Measurements from ENCODE around the gene GPX6. TPM values are rescaled to one million over a fixed set of nuclear protein-coding genes. Genes with fewer than 3 reads are reported as not detected.

Gene GPX6
- total RNA-seq, 1 donor from 2014 or later: not detected

- DNase-seq (ENCODE audit: low spot score): no peak
- Mint-ChIP-seq H3K27ac (ENCODE audit: unreplicated experiment) (no peak overlapping the region), H3K4me1 (ENCODE audit: unreplicated experiment) (peaks cover 3% of the 10 kb centered on the region), H3K9me3 (ENCODE audit: unreplicated experiment) (peaks cover 4% of the 10 kb centered on the region), H3K4me3 (ENCODE audit: unreplicated experiment) (peak overlapping the region; percentile 39), H3K27me3 (ENCODE audit: unreplicated experiment) (peaks cover 2% of the 10 kb centered on the region), H3K36me3 (ENCODE audit: low read depth, unreplicated experiment) (no peaks in the 10 kb centered on the region)
- TF ChIP-seq CTCF (IDR thresholded peaks at IDR 0.05; ENCODE audit: unreplicated experiment): no peak
Measured at GRCh38 chr6:28468056-28468455, 47.5 kb downstream of the GPX6 start.

- TF ChIP-seq CTCF (IDR thresholded peaks at IDR 0.05; ENCODE audit: unreplicated experiment): no peak
- peaks cover 2% of the 10 kb centered on the region for H3K27me3 Mint-ChIP-seq (ENCODE audit: unreplicated experiment)
- no peak overlapping the region for H3K27ac Mint-ChIP-seq (ENCODE audit: unreplicated experiment)
- H3K9me3 Mint-ChIP-seq (ENCODE audit: unreplicated experiment): no peaks in the 10 kb centered on the region
- no peak for DNase-seq (ENCODE audit: low spot score)
- no peak overlapping the region for H3K4me3 Mint-ChIP-seq (ENCODE audit: unreplicated experiment)
- H3K4me1 Mint-ChIP-seq (ENCODE audit: unreplicated experiment): no peaks in the 10 kb centered on the region
- no peaks in the 10 kb centered on the region for H3K36me3 Mint-ChIP-seq (ENCODE audit: low read depth, unreplicated experiment)
Measured at GRCh38 chr6:28462401-28462800, 53.2 kb downstream of the GPX6 start.

GRCh38 chr6:28458568-28458967 lies 57.0 kb downstream of the GPX6 start:
- H3K36me3 Mint-ChIP-seq (ENCODE audit: low read depth, unreplicated experiment): no peaks in the 10 kb centered on the region
- H3K27ac Mint-ChIP-seq (ENCODE audit: unreplicated experiment): no peak overlapping the region
- no peaks in the 10 kb centered on the region for H3K4me1 Mint-ChIP-seq (ENCODE audit: unreplicated experiment)
- H3K4me3 Mint-ChIP-seq (ENCODE audit: unreplicated experiment): no peak overlapping the region
- no peaks in the 10 kb centered on the region for H3K9me3 Mint-ChIP-seq (ENCODE audit: unreplicated experiment)
- DNase-seq (ENCODE audit: low spot score): no peak
- H3K27me3 Mint-ChIP-seq (ENCODE audit: unreplicated experiment): no peaks in the 10 kb centered on the region
- TF ChIP-seq CTCF (IDR thresholded peaks at IDR 0.05; ENCODE audit: unreplicated experiment): no peak

Other genes with a start within 250 kb of the GPX6 start
- 18.4 TPM for gene ZSCAN26, start 248.7 kb downstream of the GPX6 start, total RNA-seq (ENCODE audit: unreplicated experiment)
- gene PGBD1, start 234.2 kb downstream of the GPX6 start, total RNA-seq (ENCODE audit: unreplicated experiment): 9.7 TPM
- 3.7 TPM for gene ZSCAN31, start 179.6 kb downstream of the GPX6 start, total RNA-seq (ENCODE audit: unreplicated experiment)
- 9.5 TPM for gene ZKSCAN3, start 165.8 kb downstream of the GPX6 start, total RNA-seq (ENCODE audit: unreplicated experiment)
- 9.5 TPM for gene ZSCAN12, start 116.0 kb downstream of the GPX6 start, total RNA-seq (ENCODE audit: unreplicated experiment)
- gene ZSCAN23, start 72.3 kb downstream of the GPX6 start, total RNA-seq (ENCODE audit: unreplicated experiment): 6.8 TPM
- not detected for gene GPX5, start 10.1 kb upstream of the GPX6 start, total RNA-seq (ENCODE audit: unreplicated experiment)